Suprapubic skin (tissue), 3 donors: ENCODE measurements around the gene ABCC1.

Experiments
- CTCF ChIP-seq, 2 donors: fragments of 200-600 bp in 1 of 2; fragments of 450-650 bp in 1 of 2; sonication (generic) in 1 of 2; IDR thresholded peaks; one replicate each; pipeline ENCODE4 v1.5.1; 2016 to 2019; ENCODE audit warnings: antibody characterized with exemption in 2 of 2, mild to moderate bottlenecking in 1 of 2, moderate library complexity in 1 of 2
- POLR2AphosphoS5 ChIP-seq, 3 donors: sonication (generic); formaldehyde crosslinking; IDR thresholded peaks; one replicate each; pipeline ENCODE4 v1.6.1; 2017; ENCODE audit warnings: antibody characterized with exemption in 3 of 3

GRCh38 chr16:16059160-16059559, 109.7 kb downstream of the ABCC1 start:
- TF ChIP-seq CTCF (IDR thresholded peaks at IDR 0.05) (no peak), POLR2AphosphoS5 (IDR thresholded peaks at IDR 0.05) (no peak)
